Measurements from ENCODE around the gene PAQR5.
"Not testable (repeated sequence)": the region's sequence is repeated elsewhere in the genome, so short reads cannot be mapped to it uniquely, and the experiment has no call there.

Gene PAQR5

DNA sequence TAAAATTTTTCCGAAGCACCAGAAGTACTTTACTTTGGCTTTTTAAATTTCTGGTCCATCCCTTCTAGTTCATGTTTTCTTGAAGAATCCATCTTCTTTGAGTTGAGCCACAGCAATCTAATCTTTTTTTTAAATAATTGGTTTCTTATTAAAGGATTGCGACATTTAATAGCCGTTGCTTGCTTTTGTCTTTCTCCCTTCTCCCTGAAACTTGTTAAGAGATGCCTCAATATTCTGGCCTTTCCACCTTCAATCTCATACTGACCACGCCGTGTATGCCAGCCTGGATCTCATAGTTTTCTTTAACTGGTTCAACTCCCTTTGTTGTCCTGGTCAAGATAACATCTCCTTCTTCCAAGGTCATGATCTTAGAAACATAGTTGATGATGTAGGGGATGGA lies 135.5 kb downstream of the PAQR5 start:
- DNase-seq, result no peak

DNA sequence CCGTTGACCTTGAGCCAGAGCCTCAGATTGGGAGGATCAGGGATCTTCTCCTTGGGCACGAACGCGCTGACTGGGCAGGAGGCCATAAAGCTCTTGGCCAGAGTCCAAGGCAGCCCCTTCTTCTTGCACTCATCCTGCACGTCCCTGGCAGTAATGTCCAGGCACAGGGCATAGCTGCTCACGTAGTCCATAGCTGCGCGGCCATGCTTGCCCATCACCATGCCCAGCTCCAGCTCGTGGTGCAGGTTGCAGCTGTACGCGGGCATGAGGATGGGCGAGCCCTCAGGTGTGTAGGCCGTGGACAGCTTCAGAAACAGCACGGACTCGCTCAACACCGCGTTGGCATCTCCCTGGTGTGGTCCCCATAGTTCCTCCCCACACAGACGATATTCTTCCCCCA lies 136.0 kb downstream of the PAQR5 start:
- DNase-seq, result no peak

DNA sequence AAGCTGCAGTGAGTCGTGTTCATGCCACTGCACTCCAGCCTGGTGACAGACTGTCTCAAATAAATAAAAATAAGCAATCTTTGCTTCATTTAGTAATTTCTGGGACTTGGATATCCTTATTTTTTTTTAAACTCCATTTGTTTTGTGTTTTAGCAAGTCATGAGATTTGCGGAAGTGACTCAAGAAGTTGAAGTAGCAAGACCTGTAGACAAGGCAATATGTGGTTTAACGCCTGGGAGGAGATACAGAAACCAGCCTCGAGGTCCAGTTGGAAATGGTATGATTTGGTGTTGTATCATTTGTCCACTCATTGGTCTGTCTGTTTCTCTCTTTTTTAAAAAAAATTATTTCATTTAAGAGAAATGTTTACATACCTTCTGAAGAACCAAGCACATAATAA lies 137.3 kb downstream of the PAQR5 start:
- DNase-seq, result no peak

DNA sequence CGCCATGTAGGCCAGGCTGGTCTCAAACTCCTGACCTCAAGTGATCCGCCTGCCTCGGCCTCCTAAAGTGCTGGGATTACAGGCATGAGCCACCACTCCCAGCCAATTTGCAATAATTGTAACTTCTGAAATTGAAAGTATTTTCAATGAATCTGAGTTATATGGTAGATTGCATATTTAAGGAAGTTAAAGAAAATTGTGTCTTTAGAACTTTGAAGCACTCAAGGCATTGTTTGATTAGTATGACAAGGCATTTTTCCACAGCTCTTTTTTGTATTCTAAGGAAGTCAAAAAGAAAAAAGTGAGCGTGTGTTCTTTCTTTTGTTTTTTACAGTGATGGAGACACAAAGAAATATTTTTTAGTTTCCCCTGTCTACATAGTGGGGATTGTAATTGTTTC lies 138.2 kb downstream of the PAQR5 start:
- DNase-seq, result no peak

DNA sequence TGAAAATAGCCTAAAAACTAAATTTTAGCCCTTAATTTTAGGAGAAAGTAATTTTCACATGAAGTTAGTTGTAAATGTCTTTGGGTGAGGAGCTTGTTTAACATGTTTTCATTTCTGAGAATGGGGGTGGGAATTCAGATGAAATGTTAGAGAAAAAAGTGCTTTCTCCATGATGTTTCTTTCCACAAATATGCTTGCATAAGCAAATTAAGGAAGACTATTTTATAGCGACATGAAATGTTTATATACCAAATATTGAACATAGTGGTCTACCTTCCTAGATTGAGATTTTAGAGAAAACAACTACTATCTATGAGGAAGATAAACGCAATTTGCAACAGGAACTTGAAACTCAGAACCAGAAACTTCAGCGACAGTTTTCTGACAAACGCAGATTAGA lies 140.9 kb downstream of the PAQR5 start:
- DNase-seq, result no peak

DNA sequence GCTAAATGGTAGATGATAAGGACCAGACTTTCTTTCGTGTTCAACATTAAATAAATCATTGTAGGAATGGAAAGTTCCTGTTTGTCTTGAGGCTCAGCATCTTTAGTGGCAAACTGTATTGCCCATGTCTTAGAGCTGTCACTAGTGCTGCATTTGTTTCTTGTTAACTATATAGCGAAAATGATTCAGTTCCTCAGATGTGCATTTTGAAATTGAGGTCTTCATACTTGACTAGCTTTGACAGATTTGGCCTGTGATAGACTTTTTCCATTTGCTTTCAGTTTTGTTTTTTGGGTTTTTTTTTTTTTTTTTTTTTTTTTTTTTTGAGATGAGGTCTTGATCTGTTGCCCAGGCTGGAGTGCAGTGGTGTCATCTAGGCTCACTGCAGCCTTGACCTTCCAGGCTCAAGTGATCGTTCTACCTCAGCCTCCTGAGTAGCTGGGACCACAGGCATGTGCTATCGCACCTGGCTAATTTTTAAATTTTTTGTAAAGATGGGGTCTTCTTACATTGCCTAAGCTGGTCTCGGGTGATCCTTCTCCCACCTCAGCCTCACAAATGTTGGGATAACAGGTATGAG lies 144.4 kb downstream of the PAQR5 start:
- no peak for DNase-seq

DNA sequence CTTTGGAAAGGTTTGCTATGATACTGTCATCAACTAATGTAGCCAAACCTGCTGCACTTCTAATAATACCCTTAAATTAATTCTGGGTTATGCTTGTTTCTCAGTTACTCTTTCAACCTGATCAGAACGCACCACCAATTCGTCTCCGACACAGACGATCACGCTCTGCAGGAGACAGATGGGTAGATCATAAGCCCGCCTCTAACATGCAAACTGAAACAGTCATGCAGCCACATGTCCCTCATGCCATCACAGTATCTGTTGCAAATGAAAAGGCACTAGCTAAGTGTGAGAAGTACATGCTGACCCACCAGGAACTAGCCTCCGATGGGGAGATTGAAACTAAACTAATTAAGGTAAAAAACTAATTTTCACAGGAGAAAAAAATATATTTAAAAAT lies 146.0 kb downstream of the PAQR5 start:
- no peak for DNase-seq

DNA sequence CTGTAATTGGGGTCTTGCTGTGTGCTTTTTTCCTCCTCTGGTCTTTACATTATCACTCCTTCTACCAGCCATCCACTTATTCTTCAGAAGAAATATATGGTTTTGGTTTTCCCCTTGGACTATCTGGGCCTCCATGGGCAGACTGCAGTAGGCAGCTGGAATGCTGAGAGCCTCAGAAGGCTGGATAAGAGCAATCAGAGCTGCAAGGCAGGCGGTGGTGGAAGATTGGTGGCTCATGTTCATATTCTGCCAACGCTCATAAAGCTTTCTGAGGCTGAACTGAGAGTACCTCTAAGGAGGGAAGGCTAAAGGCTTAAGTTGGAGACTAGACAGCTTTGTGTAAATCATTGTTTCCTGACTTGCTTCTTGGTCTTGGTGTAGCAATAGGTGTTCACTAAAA lies 148.2 kb downstream of the PAQR5 start:
- DNase-seq, result no peak

DNA sequence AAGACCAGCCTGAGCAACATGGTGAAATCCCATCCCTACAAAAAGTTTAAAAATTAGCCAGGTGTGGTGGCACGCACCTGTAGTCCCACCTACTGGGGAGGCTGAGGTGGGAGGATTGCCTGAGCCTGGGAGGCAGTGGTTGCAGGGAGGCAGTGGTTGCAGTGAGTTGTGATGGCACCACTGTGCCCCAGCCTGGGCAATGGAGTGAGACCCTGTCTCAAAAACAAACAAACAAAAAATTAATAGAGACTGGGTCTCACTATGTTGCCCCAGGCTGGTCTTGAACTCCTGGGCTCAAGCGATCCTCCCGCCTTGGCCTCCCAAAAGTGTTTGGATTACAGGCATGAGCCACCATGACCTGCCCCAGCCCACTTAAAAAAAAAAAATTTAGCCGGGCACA lies 151.5 kb downstream of the PAQR5 start:
- DNase-seq, result not testable (repeated sequence)

DNA sequence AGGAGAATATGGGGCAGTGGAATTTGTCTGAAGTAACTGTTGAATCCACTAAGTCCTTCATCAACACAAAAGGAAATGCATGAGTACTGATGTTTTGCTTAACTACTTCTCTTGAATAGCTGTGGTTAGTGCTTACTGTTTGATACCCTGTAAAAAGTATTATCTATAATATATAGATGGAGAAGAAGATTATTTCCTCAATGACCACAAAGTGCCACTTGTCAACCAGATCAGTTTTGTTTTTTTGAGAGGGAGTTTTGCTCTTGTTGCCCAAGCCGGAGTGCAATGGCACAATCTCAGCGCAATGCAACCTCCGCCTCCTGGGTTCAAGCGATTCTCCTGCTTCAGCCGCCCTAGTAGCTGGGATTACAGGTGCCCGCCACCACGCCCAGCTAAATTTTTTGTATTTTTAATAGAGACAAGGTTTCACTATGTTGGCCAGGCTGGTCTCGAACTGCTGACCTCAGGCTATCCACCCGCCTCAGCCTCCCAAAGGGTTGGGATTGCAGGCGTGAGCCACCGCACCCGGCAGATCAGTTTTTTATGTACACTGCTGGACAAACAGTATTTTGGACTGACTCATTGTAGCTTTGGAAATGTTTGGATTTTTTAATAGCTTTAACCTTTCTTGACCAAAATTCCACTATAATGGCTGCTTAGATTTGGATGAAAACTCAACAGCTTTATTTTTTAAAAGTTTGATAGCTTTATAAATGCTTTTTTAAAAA lies 152.4 kb downstream of the PAQR5 start:
- DNase-seq, result no peak

DNA sequence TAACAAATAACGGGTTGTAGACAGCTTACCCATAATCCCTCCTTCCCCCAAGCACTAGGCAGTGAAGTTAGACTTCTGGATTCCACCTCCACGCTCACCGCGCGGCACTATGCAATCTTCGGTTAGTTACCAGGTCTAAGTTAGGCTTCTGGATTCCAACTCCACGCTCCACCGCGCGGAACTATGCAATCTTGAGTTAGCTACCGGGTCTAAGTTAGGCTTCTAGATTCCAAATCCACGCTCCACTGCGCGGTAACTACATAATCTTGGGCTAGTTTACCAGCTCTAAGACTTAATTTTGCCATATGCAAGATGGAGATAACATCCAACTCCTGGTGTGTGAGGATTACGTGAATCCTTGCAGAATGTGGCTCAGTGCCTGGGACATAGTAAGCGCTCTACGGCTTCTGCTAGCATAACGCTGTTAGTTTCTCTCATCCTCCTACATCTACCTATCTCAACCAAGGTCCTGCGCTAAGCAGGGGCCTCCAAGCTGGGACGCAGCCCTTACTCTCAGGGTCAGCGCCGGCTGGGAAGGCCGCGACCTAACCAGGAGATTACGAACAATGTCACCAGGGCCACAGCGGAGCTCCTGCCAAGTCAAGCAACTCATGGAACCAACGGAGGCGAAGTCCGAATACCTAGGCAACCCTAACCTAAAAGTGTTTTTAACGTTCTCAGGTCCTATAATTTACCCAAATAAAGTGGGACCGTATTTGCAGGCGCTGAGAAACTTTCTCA lies 153.4 kb downstream of the PAQR5 start:
- no peak for DNase-seq

DNA sequence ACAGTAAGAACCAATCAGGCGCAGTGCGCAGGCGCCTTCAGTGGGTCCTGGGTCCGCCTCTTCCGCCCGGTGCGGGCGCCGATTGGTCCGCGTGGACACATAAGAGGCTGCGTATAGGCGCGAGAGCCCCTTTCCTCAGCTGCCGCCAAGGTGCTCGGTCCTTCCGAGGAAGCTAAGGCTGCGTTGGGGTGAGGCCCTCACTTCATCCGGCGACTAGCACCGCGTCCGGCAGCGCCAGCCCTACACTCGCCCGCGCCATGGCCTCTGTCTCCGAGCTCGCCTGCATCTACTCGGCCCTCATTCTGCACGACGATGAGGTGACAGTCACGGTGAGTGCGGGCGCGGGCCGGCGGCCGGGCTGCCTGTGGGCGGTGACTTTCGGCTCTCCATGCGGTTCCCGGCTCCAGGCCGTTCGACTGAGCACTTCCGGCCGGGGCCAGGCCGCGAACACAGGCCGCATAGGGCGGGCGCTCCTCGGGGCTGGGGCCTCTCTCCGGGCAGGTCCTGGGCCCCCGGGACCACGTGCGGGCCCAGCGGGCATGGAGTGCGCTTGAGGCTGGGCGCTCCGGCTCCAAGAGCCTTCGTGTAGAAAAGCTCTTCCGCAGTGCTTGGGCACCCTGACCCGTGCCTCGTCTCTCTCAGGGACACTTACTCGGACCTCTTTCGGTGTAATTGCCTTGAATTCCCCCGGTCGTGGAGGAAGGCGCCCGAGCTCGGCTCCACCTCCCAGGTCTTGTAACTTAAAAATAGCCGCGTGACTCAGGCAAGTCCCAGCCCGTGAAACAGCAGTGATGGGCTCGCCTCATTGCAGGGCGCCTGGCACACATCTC lies 154.2 kb downstream of the PAQR5 start, which contains the start of gene RPLP1:
Gene RPLP1 (plus strand): TSS at position 127 of the 830 bp plus-strand sequence. CDS start 131 bp downstream, at position 258.
- peak; percentile 93 for DNase-seq

DNA sequence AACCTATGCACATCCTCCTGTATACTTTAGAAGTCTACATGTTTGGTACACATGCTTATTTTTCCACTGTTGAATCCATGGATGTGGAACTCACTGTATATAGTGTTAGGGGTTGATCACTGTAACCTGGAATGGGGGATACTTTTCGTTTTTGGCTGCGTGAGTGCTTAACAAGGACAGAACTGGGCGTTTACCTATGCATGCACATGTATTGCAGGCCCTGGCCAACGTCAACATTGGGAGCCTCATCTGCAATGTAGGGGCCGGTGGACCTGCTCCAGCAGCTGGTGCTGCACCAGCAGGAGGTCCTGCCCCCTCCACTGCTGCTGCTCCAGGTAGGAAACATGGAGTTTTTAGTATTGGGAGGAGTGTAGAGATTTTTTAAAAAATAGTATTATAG lies 156.2 kb downstream of the PAQR5 start:
- DNase-seq, result no peak

DNA sequence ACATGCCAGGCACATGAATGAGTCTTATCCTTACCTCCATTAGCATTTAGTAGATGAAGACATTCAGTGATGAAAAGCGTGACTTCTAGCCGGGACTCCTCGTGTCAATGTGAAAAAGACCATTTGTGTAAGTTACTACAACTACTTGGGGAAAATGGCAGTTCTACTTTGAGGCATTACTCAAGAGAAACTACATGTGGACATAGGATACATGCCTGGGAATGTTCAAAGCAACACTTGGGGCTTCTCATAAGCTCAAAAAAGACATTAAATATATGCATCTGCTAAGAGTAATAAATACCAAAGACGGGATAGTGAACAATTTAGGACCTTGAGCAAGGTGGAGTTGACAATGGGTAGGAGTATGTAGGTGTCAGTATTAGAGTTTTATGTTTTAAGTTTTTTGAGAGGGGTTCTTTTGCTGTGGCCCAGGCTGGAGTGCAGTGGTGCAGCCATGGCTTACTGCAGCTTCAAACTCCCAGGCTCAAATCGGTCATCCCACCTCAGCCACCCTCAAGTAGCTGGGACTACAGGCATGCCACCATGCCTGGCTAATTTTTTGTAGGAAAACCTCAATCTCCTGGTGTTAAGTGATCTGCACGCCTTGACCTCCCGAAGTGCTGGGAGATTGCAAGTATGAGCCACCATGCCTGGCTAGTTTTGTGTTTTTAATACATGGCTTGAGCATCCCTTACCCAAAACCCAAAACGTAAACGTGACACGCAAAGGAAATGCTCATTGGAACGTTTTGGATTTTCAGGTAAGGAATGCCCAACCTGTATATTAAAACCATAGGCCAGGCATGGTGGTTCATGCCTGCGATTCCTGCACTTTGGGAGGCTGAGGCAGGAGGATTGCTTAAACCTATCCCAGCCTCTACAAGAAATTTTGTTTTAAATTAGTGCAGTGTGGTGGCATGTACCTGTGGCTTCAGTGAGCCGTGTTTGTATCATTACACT lies 157.8 kb downstream of the PAQR5 start:
- no peak for DNase-seq

All from NCI-H1436 (cell line).